Occipital lobe (tissue), 2 donors: ENCODE measurements around the gene UGCG. TPM values are rescaled to one million over a fixed set of nuclear protein-coding genes. Genes with fewer than 3 reads are reported as not detected.
"Not testable (repeated sequence)": the region's sequence is repeated elsewhere in the genome, so short reads cannot be mapped to it uniquely, and the experiment has no call there.

Source experiments
- DNase-seq: peaks from one replicate; lab custom pipeline; 2025; lab: John Stamatoyannopoulos, UW
- total RNA-seq: library from RNA; depleted of rRNA; stranded (reverse); fragments of >200 nt; gene quantifications from one replicate; pipeline ENCODE4 v1.2.3, GENCODE V29; 2014

Gene UGCG
- total RNA-seq, 1 donor from 2014 or later: 108 TPM

- no peak for DNase-seq
Measured at GRCh38 chr9:111917980-111918379, 21.4 kb downstream of the UGCG start.

GRCh38 chr9:111919875-111920274 lies 23.3 kb downstream of the UGCG start:
- no peak for DNase-seq

GRCh38 chr9:111920531-111920930 lies 23.9 kb downstream of the UGCG start:
- DNase-seq: no peak

- DNase-seq: no peak
Measured at GRCh38 chr9:111922324-111923013, 25.9 kb downstream of the UGCG start.

GRCh38 chr9:111924281-111924680 lies 27.7 kb downstream of the UGCG start:
- no peak for DNase-seq

GRCh38 chr9:111925017-111925770 lies 28.6 kb downstream of the UGCG start:
- no peak for DNase-seq

GRCh38 chr9:111925784-111926183 lies 29.2 kb downstream of the UGCG start:
- DNase-seq: no peak

GRCh38 chr9:111926421-111926875 lies 29.8 kb downstream of the UGCG start:
- no peak for DNase-seq

- DNase-seq: no peak
Measured at GRCh38 chr9:111928359-111928720, 31.7 kb downstream of the UGCG start.

GRCh38 chr9:111934747-111935146 lies 38.1 kb downstream of the UGCG start:
- DNase-seq: no peak

GRCh38 chr9:111936391-111936790 lies 39.8 kb downstream of the UGCG start:
- no peak for DNase-seq

GRCh38 chr9:111937301-111937700 lies 40.7 kb downstream of the UGCG start:
- no peak for DNase-seq

- no peak for DNase-seq
Measured at GRCh38 chr9:111937781-111938426, 41.3 kb downstream of the UGCG start.

- no peak for DNase-seq
Measured at GRCh38 chr9:111938427-111938800, 41.8 kb downstream of the UGCG start.

- no peak for DNase-seq
Measured at GRCh38 chr9:111939322-111939721, 42.7 kb downstream of the UGCG start.

GRCh38 chr9:111940697-111941096 lies 44.1 kb downstream of the UGCG start:
- DNase-seq: no peak

GRCh38 chr9:111943200-111943599 lies 46.6 kb downstream of the UGCG start:
- no peak for DNase-seq

GRCh38 chr9:111943746-111944145 lies 47.1 kb downstream of the UGCG start:
- DNase-seq: no peak

- DNase-seq: no peak
Measured at GRCh38 chr9:111944241-111944866, 47.7 kb downstream of the UGCG start.

GRCh38 chr9:111945216-111945615 lies 48.6 kb downstream of the UGCG start:
- no peak for DNase-seq

- not testable (repeated sequence) for DNase-seq
Measured at GRCh38 chr9:111948109-111948508, 51.5 kb downstream of the UGCG start.

- DNase-seq: no peak
Measured at GRCh38 chr9:111948951-111949350, 52.3 kb downstream of the UGCG start.
